ENCODE measurements around the gene PVR.
"Not testable (repeated sequence)": the region's sequence is repeated elsewhere in the genome, so short reads cannot be mapped to it uniquely, and the experiment has no call there.

Gene PVR

DNA sequence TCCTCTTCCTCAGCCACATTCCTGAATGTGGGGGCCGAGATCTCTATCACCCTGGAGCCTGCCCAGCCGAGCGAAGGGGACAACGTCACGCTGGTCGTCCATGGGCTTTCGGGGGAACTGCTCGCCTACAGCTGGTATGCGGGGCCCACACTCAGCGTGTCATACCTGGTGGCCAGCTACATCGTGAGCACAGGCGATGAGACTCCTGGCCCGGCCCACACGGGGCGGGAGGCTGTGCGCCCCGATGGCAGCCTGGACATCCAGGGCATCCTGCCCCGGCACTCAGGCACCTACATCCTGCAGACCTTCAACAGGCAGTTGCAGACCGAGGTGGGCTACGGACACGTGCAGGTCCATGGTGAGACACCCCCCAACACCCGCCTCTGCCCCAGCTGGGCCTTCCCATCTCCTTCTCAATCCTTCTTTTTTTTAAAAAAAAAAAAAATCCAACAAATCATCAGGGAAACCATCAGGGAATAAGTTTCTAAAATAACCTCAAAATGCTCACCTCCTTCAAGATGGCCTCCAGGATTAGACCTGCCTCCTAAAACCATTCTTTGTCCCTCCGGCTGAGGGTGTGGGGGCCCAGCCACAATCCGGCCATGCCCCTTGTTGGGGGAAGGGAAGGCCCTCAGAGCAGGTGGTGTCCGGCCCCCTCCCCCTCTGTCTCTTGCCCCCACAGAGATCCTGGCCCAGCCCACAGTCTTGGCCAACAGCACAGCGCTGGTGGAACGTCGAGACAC, 59.8 kb downstream of the PVR start:
- no peak for DNase-seq

- no peak for DNase-seq
Observed at GRCh38 chr19:44704982-44705381, 61.3 kb downstream of the PVR start.

DNA sequence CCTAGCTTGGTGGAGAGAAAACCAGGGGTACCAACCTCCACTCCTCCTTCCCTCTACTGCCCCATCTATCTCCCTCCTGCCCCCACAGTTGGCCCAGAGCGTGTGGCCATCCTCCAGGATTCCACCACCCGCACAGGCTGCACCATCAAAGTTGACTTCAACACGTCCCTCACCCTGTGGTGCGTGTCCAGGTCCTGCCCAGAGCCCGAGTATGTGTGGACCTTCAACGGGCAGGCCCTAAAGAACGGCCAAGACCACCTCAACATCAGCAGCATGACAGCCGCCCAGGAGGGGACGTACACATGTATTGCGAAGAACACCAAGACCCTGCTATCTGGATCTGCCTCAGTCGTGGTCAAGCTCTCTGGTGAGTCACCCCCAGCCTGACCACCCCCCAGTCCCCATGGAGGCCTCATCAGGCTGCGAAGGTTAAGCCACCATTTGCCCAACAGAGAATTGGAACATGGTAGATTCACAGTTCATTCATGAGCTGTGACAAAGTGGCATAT, 61.8 kb downstream of the PVR start:
- no peak for DNase-seq

DNA sequence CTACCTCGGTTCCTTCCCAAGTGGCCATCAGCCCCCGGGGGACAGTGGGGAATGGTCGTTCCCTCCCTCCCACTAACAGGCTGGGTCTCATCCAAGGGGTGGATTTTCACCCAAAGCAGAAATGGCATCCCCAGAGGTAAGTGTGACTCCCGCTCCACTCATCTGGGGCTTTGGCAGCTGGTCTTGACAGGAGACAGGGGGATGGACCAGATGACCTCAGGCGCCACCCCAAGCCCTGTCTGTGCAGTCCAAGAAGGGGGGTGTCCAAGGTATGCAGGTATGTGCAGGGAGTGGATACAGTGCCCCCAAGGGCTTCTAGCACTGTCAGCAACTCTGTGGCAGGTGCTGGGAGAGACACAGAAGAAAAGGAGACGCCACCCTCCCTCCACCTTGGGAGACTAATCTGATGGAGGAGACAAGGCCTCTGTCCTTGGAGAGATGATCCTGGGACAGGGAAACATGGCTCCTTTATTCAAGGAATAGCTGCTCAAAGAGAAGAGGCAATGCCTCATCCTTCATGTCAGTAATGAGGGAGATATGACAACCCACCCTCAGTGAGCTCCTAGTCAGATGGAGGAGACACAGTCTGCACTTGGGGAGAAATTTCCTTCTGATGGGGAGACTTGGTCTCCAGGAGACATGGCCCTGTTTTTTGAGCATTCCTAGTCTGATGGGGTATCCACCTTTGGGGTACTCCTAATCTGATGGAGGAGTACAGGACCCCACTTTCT, 63.0 kb downstream of the PVR start:
- no peak for DNase-seq

DNA sequence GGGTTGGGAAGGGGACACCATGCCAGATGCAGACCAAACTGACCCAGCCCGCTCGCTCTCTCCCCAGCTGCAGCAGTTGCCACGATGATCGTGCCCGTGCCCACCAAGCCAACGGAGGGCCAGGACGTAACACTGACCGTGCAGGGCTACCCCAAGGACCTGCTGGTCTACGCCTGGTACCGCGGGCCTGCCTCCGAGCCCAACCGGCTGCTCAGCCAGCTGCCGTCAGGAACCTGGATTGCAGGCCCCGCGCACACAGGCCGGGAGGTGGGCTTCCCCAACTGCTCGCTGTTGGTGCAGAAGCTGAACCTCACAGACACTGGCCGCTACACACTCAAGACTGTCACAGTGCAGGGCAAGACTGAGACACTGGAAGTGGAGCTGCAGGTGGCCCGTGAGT, 64.1 kb downstream of the PVR start:
- no peak for DNase-seq

DNA sequence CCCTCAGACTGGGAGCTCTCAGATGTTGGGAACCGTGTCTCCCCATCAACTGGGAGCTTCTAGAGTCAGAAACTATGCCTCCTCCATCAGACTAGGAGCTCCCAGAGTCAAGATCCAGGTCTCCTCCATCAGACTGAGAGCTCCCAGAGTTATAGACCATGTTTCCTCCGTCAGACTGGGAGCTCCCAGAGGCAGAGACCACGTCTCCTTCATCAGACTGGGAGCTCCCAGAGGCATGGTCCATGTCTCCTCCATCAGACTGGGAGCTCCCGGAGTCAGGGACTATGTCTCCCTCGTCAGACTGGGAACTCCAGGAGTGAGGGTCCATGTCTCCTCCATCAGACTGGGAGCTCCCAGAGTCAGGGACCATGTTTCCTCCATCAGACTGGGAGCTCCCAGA, 65.2 kb downstream of the PVR start:
- no peak for DNase-seq

- not testable (repeated sequence) for DNase-seq
Observed at GRCh38 chr19:44709434-44710266, 65.9 kb downstream of the PVR start.

DNA sequence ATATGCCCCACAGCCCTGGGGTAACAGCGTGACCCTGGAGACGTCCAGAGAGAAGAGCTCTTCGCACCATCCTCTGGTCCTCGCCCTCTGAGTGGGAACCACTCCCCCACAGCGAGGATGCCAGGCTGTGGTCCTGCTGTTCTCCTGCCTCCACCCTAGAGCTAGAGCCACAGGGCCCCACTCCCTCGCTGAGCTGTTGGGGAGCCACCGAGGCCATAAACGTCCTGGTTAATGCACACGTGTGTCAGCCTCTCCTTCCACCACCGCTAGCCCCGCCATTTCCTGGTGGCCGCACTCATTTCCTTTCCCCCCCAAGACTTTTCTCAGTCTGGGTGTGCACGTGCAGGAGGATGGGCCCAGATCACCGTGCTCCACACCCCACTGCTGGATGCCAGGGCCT, 66.8 kb downstream of the PVR start:
- DNase-seq: no peak

- DNase-seq: no peak
Observed at GRCh38 chr19:44712864-44713515, 69.3 kb downstream of the PVR start.

Measured in activated naive CD4-positive, alpha-beta T cell treated with anti-CD3 and anti-CD28 coated beads, Interleukin-2, amount 50 U/mL, for 16 hours (primary cell).